ENCODE measurements around the gene IKBKG.
"Not testable (repeated sequence)": the region's sequence is repeated elsewhere in the genome, so short reads cannot be mapped to it uniquely, and the experiment has no call there.

IKBKG gene

GRCh38 chrX:154526901-154527675 lies 20.3 kb upstream of the IKBKG start:
- peak in 2 of 3 experiments; percentile 24 to 26 for DNase-seq (ENCODE audit: low read depth in 3 of 3)

DNA sequence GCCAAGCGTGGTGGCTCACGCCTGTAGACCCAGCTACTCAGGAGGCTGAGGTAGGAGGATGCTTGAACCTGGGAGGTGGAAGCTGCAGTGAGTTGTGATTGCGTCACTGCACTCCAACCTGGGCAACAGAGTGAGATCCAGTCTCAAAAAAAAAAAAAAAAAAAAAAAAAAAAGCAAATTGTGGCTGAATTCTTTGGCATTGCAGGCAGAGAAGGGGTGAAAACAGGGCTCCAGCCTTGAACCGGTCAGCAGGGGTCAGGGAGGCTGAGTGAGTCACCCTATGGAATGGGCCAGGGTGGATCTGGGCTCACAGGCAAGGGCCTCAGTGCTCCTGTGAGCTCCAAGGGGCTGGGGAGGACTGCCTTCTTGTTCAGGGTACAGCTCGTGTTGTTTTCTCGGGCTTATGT lies 18.2 kb upstream of the IKBKG start:
- DNase-seq (ENCODE audit: low read depth in 3 of 3) = no peak

GRCh38 chrX:154530286-154530685 lies 17.1 kb upstream of the IKBKG start:
- no peak for DNase-seq (ENCODE audit: low read depth in 3 of 3)

- no peak for DNase-seq (ENCODE audit: low read depth in 3 of 3)
Measured at GRCh38 chrX:154531626-154532025, 15.8 kb upstream of the IKBKG start.

DNA sequence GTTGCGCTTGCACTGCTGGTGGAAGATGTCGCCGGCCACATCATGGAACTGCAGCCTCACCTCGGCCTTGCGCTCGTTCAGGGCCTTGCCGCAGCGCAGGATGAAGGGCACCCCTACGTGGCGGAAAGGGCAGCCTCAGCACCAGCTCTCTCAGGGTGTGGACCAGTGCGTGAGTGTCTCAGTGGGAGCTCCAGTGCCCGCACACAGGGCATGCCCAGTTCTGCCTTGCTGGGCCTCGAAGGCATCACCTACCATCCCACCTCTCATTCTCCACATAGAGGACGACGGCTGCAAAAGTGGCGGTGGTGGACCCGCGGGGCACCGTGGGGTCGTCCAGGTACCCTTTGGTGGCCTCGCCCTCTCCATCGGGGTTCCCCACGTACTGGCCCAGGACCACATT lies 14.7 kb upstream of the IKBKG start:
- DNase-seq (ENCODE audit: low read depth in 3 of 3) = no peak

DNA sequence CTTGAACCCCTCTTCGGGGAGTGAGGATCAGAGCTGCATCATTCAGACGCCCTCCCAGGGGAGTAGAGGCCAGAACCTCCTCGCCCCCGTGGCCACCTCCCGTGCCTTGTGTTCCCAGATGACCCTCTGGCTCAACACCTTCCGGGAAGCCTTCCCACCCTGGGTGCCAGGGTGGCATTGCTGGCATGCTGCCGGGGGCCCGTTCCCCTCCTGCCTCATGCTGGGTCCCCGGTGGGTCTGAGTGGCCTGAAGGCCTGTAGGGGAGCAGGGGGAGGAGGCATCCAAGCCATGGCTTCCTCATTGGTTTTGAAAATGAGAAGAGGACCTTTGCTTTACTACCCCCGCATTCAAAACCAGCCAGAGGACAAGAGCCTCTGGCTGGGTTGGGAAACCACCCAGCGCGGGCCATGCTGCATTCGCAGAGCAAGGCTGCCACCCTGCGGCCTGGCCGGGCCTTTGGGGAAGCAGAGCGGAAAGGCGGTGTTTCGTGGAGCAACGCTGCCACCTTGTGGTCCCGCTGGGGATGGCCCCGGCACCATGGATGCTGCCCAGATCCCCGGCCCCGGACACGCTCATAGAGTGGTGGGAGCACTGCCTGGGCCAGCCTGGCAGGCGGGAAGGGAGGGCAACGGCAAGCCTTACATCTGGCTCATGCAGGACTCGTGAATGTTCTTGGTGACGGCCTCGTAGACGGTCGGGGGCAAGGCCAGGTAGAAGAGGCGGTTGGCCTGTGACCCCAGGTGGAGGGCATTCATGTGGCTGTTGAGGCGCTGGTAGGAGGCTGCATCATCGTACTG lies 12.7 kb upstream of the IKBKG start:
- DNase-seq (ENCODE audit: low read depth in 3 of 3) = peak; percentile 64 to 81 (median 75)

GRCh38 chrX:154535892-154536291 lies 11.5 kb upstream of the IKBKG start:
- no peak for DNase-seq (ENCODE audit: low read depth in 3 of 3)

DNA sequence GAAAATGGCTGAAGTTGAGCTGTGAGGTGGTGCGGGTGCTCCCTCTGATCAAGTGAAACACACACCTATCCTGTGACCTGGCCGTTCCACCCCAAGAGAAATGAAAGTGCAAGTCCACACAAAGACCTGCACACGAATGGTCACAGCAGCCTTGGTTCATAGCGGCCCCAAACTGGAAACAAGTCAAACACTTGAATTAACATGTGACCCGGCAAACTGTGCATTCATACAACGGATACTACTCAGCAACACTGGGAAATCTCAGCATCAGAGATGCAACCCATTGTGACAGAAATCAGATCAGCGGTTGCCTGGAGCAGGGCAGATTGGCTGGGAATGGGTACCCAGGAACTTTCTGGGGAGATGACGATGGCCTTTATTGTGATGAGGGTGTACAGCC lies 8.3 kb upstream of the IKBKG start:
- DNase-seq (ENCODE audit: low read depth in 3 of 3) = no peak

- DNase-seq (ENCODE audit: low read depth in 3 of 3) = not testable (repeated sequence)
Measured at GRCh38 chrX:154540365-154540764, 7.1 kb upstream of the IKBKG start.

- DNase-seq (ENCODE audit: low read depth in 3 of 3) = no peak
Measured at GRCh38 chrX:154540897-154541535, 6.4 kb upstream of the IKBKG start.

DNA sequence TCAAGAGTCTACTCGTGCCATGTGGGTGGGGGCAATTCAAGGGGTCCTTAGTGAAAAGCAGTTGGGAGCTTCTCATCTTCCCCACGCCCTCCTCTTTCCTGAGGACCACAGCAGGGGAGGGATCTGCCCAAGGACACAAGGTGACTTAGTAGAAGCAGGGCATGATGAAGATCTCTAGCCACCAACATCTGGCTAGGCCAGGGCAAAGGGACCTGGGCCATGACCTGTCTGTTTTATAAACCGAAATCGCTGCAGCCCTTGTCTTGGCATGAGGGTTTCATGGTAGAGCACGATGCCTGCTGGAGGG lies 5.9 kb upstream of the IKBKG start:
- no peak for DNase-seq (ENCODE audit: low read depth in 3 of 3)

DNA sequence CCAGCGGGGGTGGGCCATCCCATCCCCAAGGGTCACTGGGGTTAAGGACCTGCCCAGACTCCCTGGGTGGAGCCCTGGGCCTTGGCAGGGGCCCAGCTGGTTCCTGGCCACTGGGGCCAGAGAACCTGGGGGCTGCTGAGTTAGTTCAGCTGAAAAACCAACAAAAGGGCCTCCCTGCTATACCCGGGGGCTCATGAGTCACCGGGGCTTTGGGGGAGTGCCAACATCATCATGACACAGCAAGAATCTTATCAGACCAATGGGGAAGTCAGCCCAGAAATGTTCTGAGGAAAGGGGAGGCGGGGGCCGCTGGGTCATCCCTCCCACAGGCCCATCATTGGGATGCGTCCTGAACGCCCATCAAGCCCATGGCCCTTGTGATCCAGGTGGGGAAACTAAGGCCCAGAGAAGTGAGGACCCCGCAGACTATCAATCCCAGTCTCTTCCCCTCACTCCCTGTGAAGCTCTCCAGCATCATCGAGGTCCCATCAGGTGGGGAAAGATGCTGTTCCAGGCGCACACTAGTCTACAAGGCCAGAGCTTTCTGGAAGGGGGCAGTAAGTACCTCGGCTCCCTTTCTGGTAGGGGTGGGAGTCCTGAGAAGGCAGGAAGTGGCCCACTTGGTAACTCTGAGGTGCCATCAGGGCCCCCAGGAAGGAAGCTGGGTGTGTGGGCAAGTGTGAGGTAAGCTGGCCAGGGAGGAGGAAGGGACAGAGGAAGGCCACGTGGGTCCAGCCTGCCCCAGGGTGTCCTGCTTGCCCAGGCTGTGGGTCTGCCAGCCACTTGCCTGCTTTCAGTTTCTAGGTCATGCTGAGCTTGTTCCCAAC lies 5.3 kb upstream of the IKBKG start:
- peak; percentile 18 to 38 (median 33) for DNase-seq (ENCODE audit: low read depth in 3 of 3)

- DNase-seq (ENCODE audit: low read depth in 3 of 3) = no peak
Measured at GRCh38 chrX:154542723-154543424, 4.5 kb upstream of the IKBKG start.

DNA sequence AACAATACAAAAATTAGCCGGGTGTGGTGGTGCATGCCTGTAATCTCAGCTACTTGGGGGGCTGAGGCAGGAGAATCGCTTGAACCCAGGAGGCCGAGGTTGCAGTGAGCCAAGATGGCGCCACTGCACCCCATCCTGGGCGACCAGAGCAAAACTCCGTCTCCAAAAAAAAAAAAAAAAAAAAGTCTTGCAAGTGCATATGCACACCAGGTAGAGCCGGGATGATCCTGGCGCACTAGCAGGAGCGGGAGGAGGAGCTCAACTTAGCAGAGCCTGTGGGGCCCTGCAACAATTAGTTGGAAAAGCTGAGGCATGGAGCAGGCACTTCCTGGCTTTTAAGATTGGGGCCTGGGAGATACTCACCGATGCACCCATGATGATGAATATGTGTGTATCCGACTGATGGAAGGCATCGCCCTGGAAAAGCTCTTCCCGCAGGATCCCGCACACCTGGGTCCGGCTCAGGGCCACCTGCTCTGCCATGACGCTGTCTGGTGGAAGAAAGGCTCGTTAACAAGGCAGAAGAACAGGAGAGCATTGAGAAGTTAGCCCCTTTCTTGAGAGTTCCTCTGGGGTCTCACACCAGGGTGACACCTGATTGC lies 1.6 kb upstream of the IKBKG start:
- DNase-seq (ENCODE audit: low read depth in 3 of 3) = no peak

- DNase-seq (ENCODE audit: low read depth in 3 of 3) = peak; percentile 70 to 71 (median 70)
Measured at GRCh38 chrX:154546354-154547244, 821 bp upstream of the IKBKG start, which contains the start of gene G6PD. TSS of gene G6PD (minus strand) at chrX:154546846. CDS start at chrX:154546155, 691 bp downstream.

DNA sequence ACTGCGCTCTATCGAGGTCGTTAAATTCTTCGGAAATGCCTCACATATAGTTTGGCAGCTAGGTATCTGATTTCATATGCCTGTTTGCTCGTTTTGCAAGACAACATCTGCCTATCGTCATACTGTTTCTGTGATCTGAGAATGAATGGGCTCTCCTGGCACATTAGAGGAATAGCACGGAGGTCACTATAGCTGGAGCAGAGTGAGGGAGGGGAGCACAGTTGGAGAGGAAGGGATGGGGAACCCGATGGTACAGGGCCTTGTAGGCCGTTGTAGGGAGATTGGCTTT lies 552 bp downstream of the IKBKG start:
- DNase-seq (ENCODE audit: low read depth in 3 of 3) = no peak

- DNase-seq (ENCODE audit: low read depth in 3 of 3) = no peak
Measured at GRCh38 chrX:154549766-154550165, 2.3 kb downstream of the IKBKG start.

- not testable (repeated sequence) for DNase-seq (ENCODE audit: low read depth in 3 of 3)
Measured at GRCh38 chrX:154552112-154552806, 4.8 kb downstream of the IKBKG start.

GRCh38 chrX:154558060-154558690 lies 10.8 kb downstream of the IKBKG start:
- DNase-seq (ENCODE audit: low read depth in 3 of 3) = not testable (repeated sequence)

Measured in stimulated activated CD4-positive, alpha-beta T cell treated with anti-CD3 and anti-CD28 coated beads, TNF-alpha, amount 100 ng/mL, for 4 hours (primary cell).